Stomach (tissue), 9 donors: ENCODE measurements around the gene JAK1. TPM values are rescaled to one million over a fixed set of nuclear protein-coding genes. Genes with fewer than 3 reads are reported as not detected.

ENCODE experiments used
- DNase-seq, 2 donors: peaks; one replicate each; pipeline versions ENCODE4 v3.0.0 to v3.0.0-alpha.2; 2013 to 2019
- H3K27ac ChIP-seq, 5 donors: fragments of 200-600 bp in 4 of 5; sonication (generic) in 4 of 5; one replicate each; pipeline ENCODE4 v1.5.1; 2013 to 2019; ENCODE audit warnings: mild to moderate bottlenecking in 1 of 5, moderate library complexity in 1 of 5
- H3K27me3 ChIP-seq, 3 donors: fragments of 200-600 bp; sonication (generic); one replicate each; pipeline ENCODE4 v1.5.1; 2017 to 2019; ENCODE audit warnings: mixed run types in 1 of 3
- H3K36me3 ChIP-seq, 4 donors: fragments of 200-600 bp; sonication (generic); 1 replicate in 3 of 4; 2 replicates in 1 of 4; pipeline ENCODE4 v1.5.1; 2016 to 2019
- H3K4me1 ChIP-seq, 4 donors: fragments of 200-600 bp; sonication (generic); one replicate each; pipeline ENCODE4 v1.5.1; 2016 to 2019
- H3K4me3 ChIP-seq, 4 donors: fragments of 200-600 bp; sonication (generic) in 3 of 4; one replicate each; pipeline ENCODE4 v1.5.1; 2016 to 2019; ENCODE audit warnings: mild to moderate bottlenecking in 1 of 4
- H3K9me3 ChIP-seq, 4 donors: fragments of 200-600 bp; sonication (generic); one replicate each; pipeline ENCODE4 v1.5.1; 2016 to 2019
- CTCF ChIP-seq, 7 experiments: fragments of 450-650 bp in 4 of 7; fragments of 200-600 bp in 3 of 7; sonication (generic) in 3 of 7; IDR thresholded peaks; one replicate each; pipeline ENCODE4 v1.5.1; 2016 to 2019; ENCODE audit warnings: antibody characterized with exemption in 7 of 7, control low read depth in 2 of 7, mild to moderate bottlenecking in 1 of 7
- EP300 ChIP-seq: sonication (generic); formaldehyde crosslinking; IDR thresholded peaks from one replicate; pipeline ENCODE4 v1.6.1; 2017; ENCODE audit warnings: antibody characterized with exemption
- POLR2A ChIP-seq, 4 donors: fragments of 450-650 bp; IDR thresholded peaks; one replicate each; pipeline ENCODE4 v1.6.1; 2016; ENCODE audit warnings: antibody characterized with exemption in 4 of 4, control low read depth in 2 of 4, mild to moderate bottlenecking in 1 of 4, moderate library complexity in 1 of 4
- POLR2AphosphoS5 ChIP-seq, 3 donors: sonication (generic); formaldehyde crosslinking; IDR thresholded peaks; one replicate each; pipeline ENCODE4 v1.6.1; 2016; ENCODE audit warnings: antibody characterized with exemption in 3 of 3
- WGBS, 5 donors: extraction: QIAGEN DNeasy Blood & Tissue Kit in 3 of 5; methylation state at CpG; one replicate each; pipeline versions ENCODE4 v1.1.5 to v1.1.7; 2013 to 2018; 5-methylcytosine and 5-hydroxymethylcytosine counted together
- intact Hi-C: fragments of 100-400 bp; cut with DNase I; formaldehyde crosslinking; loops from one replicate; pipeline ENCODE4 v1.15.1; 2023; ENCODE audit warnings: low total_unique reads
- polyA plus RNA-seq, 3 donors: library from polyadenylated mRNA; stranded (reverse); fragments of 200-250 nt; gene quantifications; one replicate each; pipeline ENCODE4 v1.2.3, GENCODE V29; 2013
- total RNA-seq, 5 donors: library from RNA; depleted of rRNA; stranded (reverse); fragments of >200 nt; gene quantifications; one replicate each; pipeline versions ENCODE4 v1.1.0 to v1.2.3, GENCODE V29; 2014 to 2016
- donor health status: healthy with polysubstance abuse.
- donor health status: Bipolar disorder and iron deficiency.
- donor health status: healthy.

Gene JAK1
- total and polyA plus RNA-seq, 8 donors = 21.3 to 149 (median 77.7) TPM

GRCh38 chr1:64946916-64947315 lies 19.4 kb downstream of the JAK1 start:
- no peaks in the 10 kb centered on the region for H3K9me3 ChIP-seq
- TF ChIP-seq CTCF (IDR thresholded peaks at IDR 0.05) (no peak), EP300 (no peak), POLR2A (IDR thresholded peaks at IDR 0.05) (no peak), POLR2AphosphoS5 (IDR thresholded peaks at IDR 0.05) (no peak)
- intact Hi-C loops = no loop called here
- peaks cover 24 to 83% (median 64%) of the 10 kb centered on the region in 4 donors for H3K4me1 ChIP-seq
- H3K27ac ChIP-seq = no peak overlapping the region
- H3K27me3 ChIP-seq = no peaks in the 10 kb centered on the region
- no peak for DNase-seq
- H3K36me3 ChIP-seq = no peaks in the 10 kb centered on the region
- no peak overlapping the region for H3K4me3 ChIP-seq
- 0 to 47% (median 15%) methylated on average over 1 of the region's 1 CpG for WGBS, 5 donors

DNA sequence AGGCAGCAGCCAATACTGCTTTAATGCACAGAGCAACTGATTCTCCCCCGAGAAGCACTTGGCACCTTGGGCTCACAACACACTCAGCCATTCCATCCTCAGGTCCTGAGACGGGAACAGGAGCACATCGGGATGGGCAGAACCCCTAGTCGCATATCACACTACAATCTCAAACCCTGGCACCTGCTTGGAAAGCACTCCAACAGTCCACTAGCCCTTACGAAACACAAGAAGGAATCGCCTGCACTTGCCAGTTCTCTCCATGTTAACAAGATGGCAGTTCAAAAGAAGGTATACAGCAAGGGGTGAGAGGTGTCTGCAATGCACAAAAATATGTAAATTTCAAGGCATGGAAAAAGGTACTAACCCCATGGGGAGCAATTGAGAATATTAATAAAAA lies 21.4 kb downstream of the JAK1 start:
- 93 to 98% (median 94%) methylated on average over 6 of the region's 6 CpGs for WGBS, 5 donors

DNA sequence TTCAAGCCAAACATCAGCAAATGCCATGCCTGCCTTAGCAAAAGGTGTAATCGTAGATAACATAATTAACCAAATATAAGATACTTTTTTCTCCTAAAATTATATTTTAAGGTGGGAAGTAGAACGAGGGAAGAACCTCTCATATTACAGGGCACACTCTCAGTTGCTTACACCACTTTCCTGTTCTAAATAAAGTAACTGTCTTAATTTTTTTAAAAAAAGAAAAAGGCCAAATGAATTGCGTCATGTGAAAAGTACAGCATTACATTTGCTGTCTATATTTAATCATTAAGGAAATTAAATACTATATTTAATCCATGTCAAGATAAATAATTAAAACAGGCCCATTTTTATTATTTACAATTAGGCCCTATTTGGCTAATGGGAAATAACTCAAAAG lies 23.7 kb downstream of the JAK1 start:
- Histone ChIP-seq H3K36me3 (no peaks in the 10 kb centered on the region), H3K9me3 (no peaks in the 10 kb centered on the region), H3K4me3 (no peak overlapping the region), H3K27me3 (no peaks in the 10 kb centered on the region), H3K27ac (no peak overlapping the region), H3K4me1 (peaks cover 7 to 73% (median 48%) of the 10 kb centered on the region in 4 donors)
- intact Hi-C loops = no loop called here
- DNase-seq = no peak
- TF ChIP-seq EP300 (no peak), POLR2AphosphoS5 (IDR thresholded peaks at IDR 0.05) (no peak), CTCF (IDR thresholded peaks at IDR 0.05) (no peak), POLR2A (IDR thresholded peaks at IDR 0.05) (no peak)
- 41 to 47% (median 45%) methylated on average over 3 of the region's 3 CpGs for WGBS, 5 donors

More for the DNA sequence above, 21.4 kb downstream of the JAK1 start:
- Histone ChIP-seq H3K4me1 (peaks cover 17 to 86% (median 61%) of the 10 kb centered on the region in 4 donors), H3K27ac (no peak overlapping the region), H3K4me3 (no peak overlapping the region), H3K9me3 (no peaks in the 10 kb centered on the region), H3K36me3 (no peaks in the 10 kb centered on the region), H3K27me3 (no peaks in the 10 kb centered on the region)
- intact Hi-C loops = no loop called here
- DNase-seq = no peak
- TF ChIP-seq POLR2A (IDR thresholded peaks at IDR 0.05) (no peak), CTCF (IDR thresholded peaks at IDR 0.05) (no peak), EP300 (no peak), POLR2AphosphoS5 (IDR thresholded peaks at IDR 0.05) (no peak)

DNA sequence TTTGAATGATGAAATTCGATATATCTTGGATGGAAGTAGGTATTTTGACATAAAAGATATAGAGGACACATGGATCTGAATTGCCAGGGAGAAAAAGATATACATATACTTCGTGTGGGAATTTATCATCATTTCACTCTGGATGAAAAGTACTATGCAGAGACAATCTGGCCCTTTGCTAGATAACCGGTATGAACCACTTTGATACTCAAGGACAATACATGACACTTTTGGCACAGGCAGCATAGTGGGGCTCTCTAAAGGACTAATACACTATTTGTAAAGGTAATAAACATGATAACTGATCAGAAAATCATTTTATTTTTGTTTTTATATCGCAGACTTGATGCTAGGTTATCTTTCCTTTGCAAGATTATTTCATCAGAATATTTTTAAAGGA lies 24.2 kb downstream of the JAK1 start:
- no peak for TF ChIP-seq EP300
- no peak for TF ChIP-seq POLR2AphosphoS5 (IDR thresholded peaks at IDR 0.05)
- no peak for TF ChIP-seq POLR2A (IDR thresholded peaks at IDR 0.05)
- TF ChIP-seq CTCF (IDR thresholded peaks at IDR 0.05) = no peak
- 88 to 96% (median 90%) methylated on average over 4 of the region's 4 CpGs for WGBS, 5 donors
- no peak overlapping the region for H3K27ac ChIP-seq
- no peaks in the 10 kb centered on the region for H3K36me3 ChIP-seq
- no peak overlapping the region for H3K4me3 ChIP-seq
- H3K9me3 ChIP-seq = no peaks in the 10 kb centered on the region
- peaks cover 7 to 72% (median 48%) of the 10 kb centered on the region in 4 donors for H3K4me1 ChIP-seq
- intact Hi-C loops = no loop called here
- no peak for DNase-seq
- H3K27me3 ChIP-seq = no peaks in the 10 kb centered on the region
